GM12864 (cell line): Measurements from ENCODE around the gene GLO1.

ENCODE experiments used
- DNase-seq: peaks from one replicate; pipeline ENCODE4 v3.0.0-alpha.2; 2011; ENCODE audit warnings: low read depth
- H3K4me3 ChIP-seq: 2 replicates; pipeline ENCODE4 v1.5.1; 2011; ENCODE audit warnings: mild to moderate bottlenecking, low read depth, low read length, control low read depth
- CTCF ChIP-seq: IDR thresholded peaks from 2 replicates; pipeline ENCODE4 v1.5.1; 2011; ENCODE audit warnings: low read depth, mild to moderate bottlenecking, moderate library complexity, low read length, control low read depth, inconsistent platforms; ENCODE audit errors: missing control alignments

The GLO1 gene

DNA sequence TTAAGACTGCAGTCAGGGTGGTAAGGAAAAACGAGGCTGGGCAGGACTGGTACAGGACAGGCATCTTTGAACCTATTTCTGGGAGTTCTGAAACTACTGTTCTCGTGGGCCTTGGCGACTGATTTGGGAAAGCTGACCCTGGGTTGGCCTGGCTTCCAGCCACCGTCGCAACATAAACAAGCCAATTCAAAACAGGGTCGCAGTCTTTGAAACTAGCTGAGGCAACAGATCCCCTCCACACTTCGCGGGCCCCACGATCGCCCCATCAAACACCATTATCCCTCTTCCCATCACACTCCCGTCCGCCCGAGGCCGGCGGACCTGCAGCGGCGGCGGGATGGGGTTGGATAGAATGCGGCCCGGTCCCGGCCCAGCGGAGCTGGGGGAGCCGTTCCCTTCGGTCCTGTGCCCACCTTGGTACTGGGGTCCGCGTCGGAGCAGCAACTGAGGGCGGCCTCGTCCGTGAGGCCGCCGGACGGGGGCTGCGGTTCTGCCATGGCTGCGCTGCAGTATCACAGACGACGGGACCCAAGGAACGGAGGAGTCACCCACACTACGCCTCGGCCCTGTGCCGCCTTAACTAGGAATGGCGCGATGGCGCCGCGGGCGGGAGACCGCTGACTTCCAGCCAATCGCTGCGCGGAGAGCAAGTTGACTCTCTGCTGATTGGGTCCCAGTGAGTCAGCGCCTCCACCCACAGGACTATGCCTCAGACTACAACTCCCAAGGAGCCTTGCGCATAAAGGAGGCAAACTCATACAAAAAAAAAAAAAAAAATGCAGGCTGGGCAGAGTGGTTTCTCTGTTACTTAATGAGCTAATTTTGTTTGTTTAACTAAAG lies at the start of gene GLO1:
Gene GLO1, minus strand, starts transcription at position 588 of the 840 bp plus-strand sequence. Its CDS starts 91 bp downstream, at position 497.
- DNase-seq, result peak; percentile 97
- H3K4me3 ChIP-seq, result peak within 1 kb of the TSS; percentile 82
- TF ChIP-seq CTCF, result no peak

DNA sequence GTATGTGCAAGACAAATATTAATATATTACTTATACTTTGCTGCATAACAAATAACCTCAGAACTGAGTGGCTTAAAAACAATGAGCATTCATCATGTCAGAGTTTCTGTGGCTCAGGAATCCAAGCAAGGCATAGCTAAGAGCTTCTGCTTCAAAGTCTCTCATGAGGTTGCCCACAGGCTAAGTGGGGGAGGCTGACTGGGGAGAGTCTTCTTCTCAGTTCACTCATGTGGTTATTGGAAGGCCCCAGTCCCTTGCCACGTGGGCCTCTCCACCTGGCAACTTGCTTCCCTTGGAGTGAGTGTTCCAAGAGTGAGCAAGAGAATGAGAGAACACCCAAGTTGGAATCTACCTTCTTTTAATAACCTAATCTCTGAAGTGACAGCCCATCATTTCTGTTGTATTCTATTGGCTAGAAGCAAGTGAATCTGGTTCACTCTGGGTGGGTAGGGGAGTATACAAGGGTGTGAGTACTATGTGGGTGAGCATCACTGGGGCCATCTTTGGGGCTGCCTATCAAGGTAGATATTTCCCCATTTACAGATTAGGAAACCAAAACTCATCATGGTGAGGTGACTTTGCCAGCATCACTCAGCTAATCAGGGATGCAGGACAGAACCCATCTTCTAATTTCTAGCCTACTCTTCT lies 48.1 kb upstream of the GLO1 start:
- no peak for TF ChIP-seq CTCF
- no peak for DNase-seq

GRCh38 chr6:38749473-38749872 lies 46.5 kb upstream of the GLO1 start:
- no peak for DNase-seq
- TF ChIP-seq CTCF, result no peak
- H3K4me3 ChIP-seq, result no peak overlapping the region

More for the DNA sequence above, 48.1 kb upstream of the GLO1 start:
- H3K4me3 ChIP-seq, result no peak overlapping the region

DNA sequence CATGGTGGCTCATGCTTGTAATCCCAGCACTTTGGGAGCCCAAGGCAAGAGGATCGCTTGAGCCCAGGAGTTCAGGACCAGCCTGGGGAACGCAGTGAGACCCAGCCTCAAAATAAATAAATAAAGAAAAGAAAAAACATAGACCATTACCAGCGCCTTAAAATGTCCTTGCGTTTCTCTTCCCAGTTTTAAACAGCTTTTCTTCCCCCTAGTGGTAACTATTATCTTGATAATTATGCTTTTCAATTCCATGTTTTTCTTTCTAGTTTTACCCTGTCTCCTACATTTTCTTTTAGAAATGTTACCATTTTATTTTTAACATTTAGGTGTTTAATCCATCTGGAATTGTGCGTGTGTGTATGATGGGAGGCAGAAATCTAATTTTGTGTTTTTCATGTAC lies 36.6 kb upstream of the GLO1 start:
- DNase-seq, result no peak
- no peak overlapping the region for H3K4me3 ChIP-seq
- peak; percentile 9 for TF ChIP-seq CTCF

GRCh38 chr6:38738261-38738660 lies 35.3 kb upstream of the GLO1 start:
- no peak for TF ChIP-seq CTCF
- no peak overlapping the region for H3K4me3 ChIP-seq
- no peak for DNase-seq

GRCh38 chr6:38736951-38737350 lies 34.0 kb upstream of the GLO1 start:
- no peak for DNase-seq
- TF ChIP-seq CTCF, result no peak

More at GRCh38 chr6:38736951-38737350, 34.0 kb upstream of the GLO1 start:
- no peak overlapping the region for H3K4me3 ChIP-seq
